Mesenteric fat pad (tissue), 1 donor: ENCODE results near the gene KRTDAP. TPM values are rescaled to one million over a fixed set of nuclear protein-coding genes. Genes with fewer than 3 reads are reported as not detected.

Experiments used
- DNase-seq: peaks from one replicate; pipeline ENCODE4 v3.0.0-alpha.2; 2020; ENCODE audit warnings: low spot score
- long read RNA-seq: library from polyadenylated mRNA; unstranded; transcript quantifications from one replicate; pipeline ENCODE4 v2.0.0, GENCODE V29; 2020
- total RNA-seq: library from RNA; stranded (reverse); fragmentation: NEBNext Ultra II Directional; extraction: Animal tissue kit (Norgen Biotek cat#: 25700); gene quantifications from one replicate; pipeline ENCODE4 v1.2.1, GENCODE V29; 2021
- donor health status: DM: yes; HTN: yes; CAD: no.

KRTDAP gene
- not detected for total RNA-seq
- long read RNA-seq: 0 reads

- no peak for DNase-seq
Observed at GRCh38 chr19:35490364-35490763, at the start of gene KRTDAP. Gene KRTDAP, minus strand, starts transcription at chr19:35490464. Its CDS starts 22 bp downstream, at chr19:35490442.

GRCh38 chr19:35539850-35540249 lies 49.6 kb upstream of the KRTDAP start:
- DNase-seq: no peak

- no peak for DNase-seq
Observed at GRCh38 chr19:35539314-35539713, 49.0 kb upstream of the KRTDAP start.

- DNase-seq: no peak
Observed at GRCh38 chr19:35534803-35535480, 44.7 kb upstream of the KRTDAP start.

GRCh38 chr19:35533822-35534392 lies 43.6 kb upstream of the KRTDAP start:
- no peak for DNase-seq

- DNase-seq: no peak
Observed at GRCh38 chr19:35533201-35533821, 43.0 kb upstream of the KRTDAP start, which contains the start of gene GAPDHS. Gene GAPDHS, plus strand, starts transcription at chr19:35533456. Its CDS starts 72 bp downstream, at chr19:35533528.

GRCh38 chr19:35531291-35531690 lies 41.0 kb upstream of the KRTDAP start:
- DNase-seq: no peak

GRCh38 chr19:35529241-35530218 lies 39.3 kb upstream of the KRTDAP start:
- DNase-seq: no peak

GRCh38 chr19:35528218-35529038 lies 38.2 kb upstream of the KRTDAP start, which contains the start of gene SBSN:
Gene SBSN, minus strand, starts transcription at chr19:35528311. Its CDS starts 30 bp downstream, at chr19:35528281.
- no peak for DNase-seq

- no peak for DNase-seq
Observed at GRCh38 chr19:35525873-35526272, 35.6 kb upstream of the KRTDAP start.

GRCh38 chr19:35524181-35524837 lies 34.0 kb upstream of the KRTDAP start:
- DNase-seq: no peak

GRCh38 chr19:35522745-35523327 lies 32.6 kb upstream of the KRTDAP start:
- DNase-seq: no peak

- no peak for DNase-seq
Observed at GRCh38 chr19:35521124-35521743, 31.0 kb upstream of the KRTDAP start.

- no peak for DNase-seq
Observed at GRCh38 chr19:35519291-35519690, 29.0 kb upstream of the KRTDAP start.

GRCh38 chr19:35518313-35518712 lies 28.0 kb upstream of the KRTDAP start:
- no peak for DNase-seq

- DNase-seq: no peak
Observed at GRCh38 chr19:35517342-35517741, 27.1 kb upstream of the KRTDAP start.

- DNase-seq: no peak
Observed at GRCh38 chr19:35516310-35516709, 26.0 kb upstream of the KRTDAP start.

GRCh38 chr19:35514282-35514809 lies 24.1 kb upstream of the KRTDAP start:
- DNase-seq: no peak
